Measurements from ENCODE around the gene MICALL1.

The MICALL1 gene

GRCh38 chr22:37926771-37927636 is 20.9 kb downstream of the MICALL1 start:
- Histone ChIP-seq H3K4me2 (ENCODE audit: insufficient read depth, low read length, poor library complexity, severe bottlenecking) (no peak overlapping the region), H2BK15ac (ENCODE audit: low read length) (no peak overlapping the region), H3K36me3 (replicated peaks in 1 of 2; ENCODE audit: control insufficient read depth in 2 of 2, insufficient read depth in 2 of 2, low read length in 2 of 2) (peaks cover 20 to 65% of the 10 kb centered on the region in 2 donors), H2AFZ (ENCODE audit: low read length) (no peak overlapping the region), H2BK12ac (ENCODE audit: low read length) (no peak overlapping the region), H3K9ac (ENCODE audit: low read depth, low read length, poor library complexity) (no peak overlapping the region), H2BK5ac (ENCODE audit: low read length) (peak overlapping the region; percentile 13), H3K14ac (ENCODE audit: low read length) (no peak overlapping the region), H4K91ac (ENCODE audit: low read depth, low read length, poor library complexity) (no peak overlapping the region), H3K4ac (ENCODE audit: low read length) (no peak overlapping the region), H3K79me1 (ENCODE audit: low read depth, low read length) (peaks cover 3% of the 10 kb centered on the region), H2BK120ac (ENCODE audit: low read depth, low read length) (no peak overlapping the region), H3K27me3 (ENCODE audit: control insufficient read depth in 3 of 3, insufficient read depth in 3 of 3, low read depth in 1 of 3, low read length in 3 of 3) (no peaks in the 10 kb centered on the region), H3K4me3 (ENCODE audit: low read length in 2 of 2) (peak overlapping the region in 1 of 2 donors; percentile 36), H3K9me3 (replicated peaks in 1 of 2; ENCODE audit: control insufficient read depth in 2 of 2, insufficient read depth in 1 of 2, low read depth in 1 of 2, low read length in 2 of 2) (no peaks in the 10 kb centered on the region), H2AK5ac (ENCODE audit: low read depth, low read length) (no peak overlapping the region), H3K23ac (ENCODE audit: low read depth, low read length, poor library complexity) (no peak overlapping the region), H3K4me1 (ENCODE audit: control insufficient read depth in 2 of 2, insufficient read depth in 1 of 2, low read depth in 1 of 2, low read length in 2 of 2) (no peaks in the 10 kb centered on the region), H3K27ac (replicated peaks; ENCODE audit: low read length) (no peak overlapping the region), H4K8ac (ENCODE audit: low read depth, low read length) (no peak overlapping the region), H3K18ac (ENCODE audit: low read length) (no peak overlapping the region)
- no peak for DNase-seq (ENCODE audit: low spot score)
- no CpG with 5 or more reads among the region's 32 CpGs for WGBS, 2 donors (ENCODE audit: extremely low coverage in 2 of 2, insufficient read length in 2 of 2, insufficient replicate concordance in 1 of 2)

DNA sequence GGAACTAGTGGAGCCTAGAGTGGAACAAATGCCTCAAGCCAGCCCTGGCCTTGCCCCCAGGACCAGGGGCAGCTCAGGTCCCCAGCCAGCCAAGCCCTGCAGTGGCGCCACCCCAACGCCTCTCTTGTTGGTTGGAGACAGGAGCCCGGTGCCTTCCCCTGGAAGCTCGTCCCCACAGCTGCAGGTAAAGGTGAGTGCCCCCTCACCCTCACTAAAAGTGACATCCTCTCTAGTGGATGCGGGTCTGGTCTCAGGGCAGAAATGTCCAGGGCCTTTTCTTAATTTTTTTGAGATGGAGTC is 21.5 kb downstream of the MICALL1 start:
- Histone ChIP-seq H3K23ac (ENCODE audit: low read depth, low read length, poor library complexity) (no peak overlapping the region), H3K27ac (replicated peaks; ENCODE audit: low read length) (no peak overlapping the region), H4K8ac (ENCODE audit: low read depth, low read length) (no peak overlapping the region), H4K91ac (ENCODE audit: low read depth, low read length, poor library complexity) (no peak overlapping the region), H3K4me2 (ENCODE audit: insufficient read depth, low read length, poor library complexity, severe bottlenecking) (no peak overlapping the region), H3K36me3 (replicated peaks in 1 of 2; ENCODE audit: control insufficient read depth in 2 of 2, insufficient read depth in 2 of 2, low read length in 2 of 2) (peaks cover 23 to 71% of the 10 kb centered on the region in 2 donors), H3K4me1 (ENCODE audit: control insufficient read depth in 2 of 2, insufficient read depth in 1 of 2, low read depth in 1 of 2, low read length in 2 of 2) (no peaks in the 10 kb centered on the region), H3K18ac (ENCODE audit: low read length) (no peak overlapping the region), H2BK15ac (ENCODE audit: low read length) (no peak overlapping the region), H3K9ac (ENCODE audit: low read depth, low read length, poor library complexity) (no peak overlapping the region), H2AFZ (ENCODE audit: low read length) (no peak overlapping the region), H2AK5ac (ENCODE audit: low read depth, low read length) (no peak overlapping the region), H3K14ac (ENCODE audit: low read length) (no peak overlapping the region), H3K79me1 (ENCODE audit: low read depth, low read length) (peaks cover 3% of the 10 kb centered on the region), H3K4ac (ENCODE audit: low read length) (no peak overlapping the region), H3K9me3 (replicated peaks in 1 of 2; ENCODE audit: control insufficient read depth in 2 of 2, insufficient read depth in 1 of 2, low read depth in 1 of 2, low read length in 2 of 2) (no peaks in the 10 kb centered on the region), H2BK5ac (ENCODE audit: low read length) (no peak overlapping the region), H3K27me3 (ENCODE audit: control insufficient read depth in 3 of 3, insufficient read depth in 3 of 3, low read depth in 1 of 3, low read length in 3 of 3) (no peaks in the 10 kb centered on the region), H2BK120ac (ENCODE audit: low read depth, low read length) (no peak overlapping the region), H3K4me3 (ENCODE audit: low read length in 2 of 2) (no peak overlapping the region), H2BK12ac (ENCODE audit: low read length) (no peak overlapping the region)
- DNase-seq (ENCODE audit: low spot score) = no peak
- no CpG with 5 or more reads among the region's 5 CpGs for WGBS, 2 donors (ENCODE audit: extremely low coverage in 2 of 2, insufficient read length in 2 of 2, insufficient replicate concordance in 1 of 2)

DNA sequence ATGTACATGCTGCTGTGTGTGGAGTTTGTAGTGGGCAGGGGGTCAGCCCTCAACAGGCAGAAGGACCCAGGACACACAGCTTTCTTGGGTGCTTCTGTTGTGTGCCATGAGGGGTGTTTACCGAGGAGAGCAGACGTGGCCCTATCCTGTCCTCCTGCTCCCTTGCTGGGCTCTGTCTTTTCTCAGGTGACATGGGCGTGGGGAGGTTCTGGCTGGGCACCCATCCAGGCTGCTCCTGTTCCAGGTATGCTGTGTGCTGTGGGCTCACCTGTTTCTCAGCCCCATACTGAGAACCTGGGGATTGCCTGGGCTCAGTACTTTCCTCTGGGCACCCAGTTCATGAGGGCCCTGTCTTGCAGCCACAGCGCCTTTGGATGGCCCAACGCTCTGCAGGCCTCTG is 23.3 kb downstream of the MICALL1 start:
- Histone ChIP-seq H4K91ac (ENCODE audit: low read depth, low read length, poor library complexity) (no peak overlapping the region), H3K23ac (ENCODE audit: low read depth, low read length, poor library complexity) (peak overlapping the region; percentile 65), H3K27ac (replicated peaks; ENCODE audit: low read length) (no peak overlapping the region), H3K9ac (ENCODE audit: low read depth, low read length, poor library complexity) (no peak overlapping the region), H3K14ac (ENCODE audit: low read length) (no peak overlapping the region), H2BK5ac (ENCODE audit: low read length) (no peak overlapping the region), H3K9me3 (replicated peaks in 1 of 2; ENCODE audit: control insufficient read depth in 2 of 2, insufficient read depth in 1 of 2, low read depth in 1 of 2, low read length in 2 of 2) (no peaks in the 10 kb centered on the region), H2BK12ac (ENCODE audit: low read length) (no peak overlapping the region), H3K79me1 (ENCODE audit: low read depth, low read length) (peaks cover 3% of the 10 kb centered on the region), H2AK5ac (ENCODE audit: low read depth, low read length) (no peak overlapping the region), H3K36me3 (replicated peaks in 1 of 2; ENCODE audit: control insufficient read depth in 2 of 2, insufficient read depth in 2 of 2, low read length in 2 of 2) (peaks cover 32 to 78% of the 10 kb centered on the region in 2 donors), H3K4me2 (ENCODE audit: insufficient read depth, low read length, poor library complexity, severe bottlenecking) (no peak overlapping the region), H3K18ac (ENCODE audit: low read length) (peak overlapping the region; percentile 38), H2BK120ac (ENCODE audit: low read depth, low read length) (no peak overlapping the region), H3K27me3 (ENCODE audit: control insufficient read depth in 3 of 3, insufficient read depth in 3 of 3, low read depth in 1 of 3, low read length in 3 of 3) (no peaks in the 10 kb centered on the region), H2AFZ (ENCODE audit: low read length) (no peak overlapping the region), H3K4me3 (ENCODE audit: low read length in 2 of 2) (no peak overlapping the region), H4K8ac (ENCODE audit: low read depth, low read length) (no peak overlapping the region), H3K4me1 (ENCODE audit: control insufficient read depth in 2 of 2, insufficient read depth in 1 of 2, low read depth in 1 of 2, low read length in 2 of 2) (peaks cover 3 to 8% of the 10 kb centered on the region in 2 donors), H3K4ac (ENCODE audit: low read length) (no peak overlapping the region), H2BK15ac (ENCODE audit: low read length) (no peak overlapping the region)
- no peak for DNase-seq (ENCODE audit: low spot score)
- WGBS, 2 donors (ENCODE audit: extremely low coverage in 2 of 2, insufficient read length in 2 of 2, insufficient replicate concordance in 1 of 2) = no CpG with 5 or more reads among the region's 5 CpGs

- H3K4me1 ChIP-seq (ENCODE audit: control insufficient read depth in 2 of 2, insufficient read depth in 1 of 2, low read depth in 1 of 2, low read length in 2 of 2) = peaks cover 3 to 8% of the 10 kb centered on the region in 2 donors
- peaks cover 3% of the 10 kb centered on the region for H3K79me1 ChIP-seq (ENCODE audit: low read depth, low read length)
- H4K91ac ChIP-seq (ENCODE audit: low read depth, low read length, poor library complexity) = no peak overlapping the region
- H3K23ac ChIP-seq (ENCODE audit: low read depth, low read length, poor library complexity) = no peak overlapping the region
- no peak for DNase-seq (ENCODE audit: low spot score)
- no peak overlapping the region for H3K27ac ChIP-seq (replicated peaks; ENCODE audit: low read length)
- no peaks in the 10 kb centered on the region for H3K9me3 ChIP-seq (replicated peaks in 1 of 2; ENCODE audit: control insufficient read depth in 2 of 2, insufficient read depth in 1 of 2, low read depth in 1 of 2, low read length in 2 of 2)
- H2BK5ac ChIP-seq (ENCODE audit: low read length) = no peak overlapping the region
- H4K8ac ChIP-seq (ENCODE audit: low read depth, low read length) = no peak overlapping the region
- WGBS, 2 donors (ENCODE audit: extremely low coverage in 2 of 2, insufficient read length in 2 of 2, insufficient replicate concordance in 1 of 2) = no CpG with 5 or more reads among the region's 11 CpGs
- peak overlapping the region; percentile 21 for H3K9ac ChIP-seq (ENCODE audit: low read depth, low read length, poor library complexity)
- H2BK15ac ChIP-seq (ENCODE audit: low read length) = no peak overlapping the region
- H3K14ac ChIP-seq (ENCODE audit: low read length) = peak overlapping the region; percentile 17
- H2AFZ ChIP-seq (ENCODE audit: low read length) = no peak overlapping the region
- no peak overlapping the region for H3K4me3 ChIP-seq (ENCODE audit: low read length in 2 of 2)
- H3K27me3 ChIP-seq (ENCODE audit: control insufficient read depth in 3 of 3, insufficient read depth in 3 of 3, low read depth in 1 of 3, low read length in 3 of 3) = no peaks in the 10 kb centered on the region
- H3K36me3 ChIP-seq (replicated peaks in 1 of 2; ENCODE audit: control insufficient read depth in 2 of 2, insufficient read depth in 2 of 2, low read length in 2 of 2) = peaks cover 26 to 70% of the 10 kb centered on the region in 2 donors
- no peak overlapping the region for H2BK120ac ChIP-seq (ENCODE audit: low read depth, low read length)
- peak overlapping the region; percentile 28 for H3K18ac ChIP-seq (ENCODE audit: low read length)
- no peak overlapping the region for H3K4ac ChIP-seq (ENCODE audit: low read length)
- H3K4me2 ChIP-seq (ENCODE audit: insufficient read depth, low read length, poor library complexity, severe bottlenecking) = no peak overlapping the region
- H2AK5ac ChIP-seq (ENCODE audit: low read depth, low read length) = peak overlapping the region; percentile 47
- H2BK12ac ChIP-seq (ENCODE audit: low read length) = no peak overlapping the region
Measured at GRCh38 chr22:37930270-37930951, 24.3 kb downstream of the MICALL1 start.
